Measurements from ENCODE around the gene ENPP5. TPM values are rescaled to one million over a fixed set of nuclear protein-coding genes. Genes with fewer than 3 reads are reported as not detected.

ENPP5 gene
- total RNA-seq, 1 donor, result 0.42 TPM

Other genes with a start within 250 kb of the ENPP5 start
- gene CLIC5, start 155.1 kb downstream of the ENPP5 start, total RNA-seq, result 0.52 TPM
- 17.5 TPM for gene ENPP4, start 41.0 kb downstream of the ENPP5 start, total RNA-seq